ENCODE measurements around the gene HLA-A. TPM values are rescaled to one million over a fixed set of nuclear protein-coding genes. Genes with fewer than 3 reads are reported as not detected.

HLA-A gene
- polyA plus RNA-seq, 4 donors, result 116 to 202 (median 172) TPM

DNA sequence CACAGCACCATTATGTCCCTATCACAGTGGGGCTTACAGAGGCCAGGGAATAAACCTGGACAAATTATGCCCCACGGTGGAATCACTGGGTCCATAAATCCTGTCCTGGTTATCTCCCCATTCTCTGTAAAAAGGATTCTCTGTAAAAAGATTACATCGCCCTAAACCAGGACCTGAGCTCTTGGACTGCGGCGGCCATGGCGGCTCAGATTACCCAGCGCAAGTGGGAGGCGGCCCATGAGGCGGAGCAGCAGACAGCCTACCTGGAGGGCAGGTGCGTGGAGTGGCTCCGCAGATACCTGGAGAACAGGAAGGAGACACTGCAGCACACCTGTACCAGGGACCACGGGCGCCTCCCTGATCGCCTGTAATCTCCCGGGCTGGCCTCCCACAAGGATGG, 8.4 kb upstream of the HLA-A start:
- no peak for DNase-seq (ENCODE audit: low read depth in 4 of 4, low spot score in 3 of 4)

DNA sequence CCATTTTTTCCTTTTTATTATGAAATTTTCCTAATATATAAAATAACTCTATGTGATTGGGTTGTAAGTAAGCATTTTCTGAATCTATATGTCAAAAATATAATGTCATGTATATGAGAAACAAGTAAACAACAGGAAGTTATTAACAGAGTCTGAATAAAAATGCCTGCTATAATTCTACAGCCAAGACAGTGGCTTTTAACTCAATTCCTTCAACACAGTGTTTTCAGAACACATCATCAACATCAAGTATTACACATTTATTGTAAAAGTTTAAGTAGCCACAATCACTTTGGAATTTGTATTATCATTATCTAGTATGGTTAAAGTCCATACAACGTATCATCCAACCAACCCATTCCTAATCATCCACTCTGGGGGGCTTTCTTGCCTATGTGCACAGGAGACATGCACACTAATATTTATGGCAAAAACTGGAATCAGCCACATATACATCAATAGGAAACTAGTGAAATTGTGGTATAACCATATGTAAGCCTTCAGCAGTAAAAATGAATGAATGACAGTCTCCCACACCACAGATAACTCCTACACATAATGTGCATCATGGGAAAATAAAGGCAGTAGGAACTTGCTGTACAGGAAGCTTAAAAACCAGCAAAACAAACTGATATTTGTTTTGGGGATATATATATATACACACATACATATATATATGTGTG, 6.9 kb upstream of the HLA-A start:
- DNase-seq (ENCODE audit: low read depth in 4 of 4, low spot score in 3 of 4), result no peak

DNA sequence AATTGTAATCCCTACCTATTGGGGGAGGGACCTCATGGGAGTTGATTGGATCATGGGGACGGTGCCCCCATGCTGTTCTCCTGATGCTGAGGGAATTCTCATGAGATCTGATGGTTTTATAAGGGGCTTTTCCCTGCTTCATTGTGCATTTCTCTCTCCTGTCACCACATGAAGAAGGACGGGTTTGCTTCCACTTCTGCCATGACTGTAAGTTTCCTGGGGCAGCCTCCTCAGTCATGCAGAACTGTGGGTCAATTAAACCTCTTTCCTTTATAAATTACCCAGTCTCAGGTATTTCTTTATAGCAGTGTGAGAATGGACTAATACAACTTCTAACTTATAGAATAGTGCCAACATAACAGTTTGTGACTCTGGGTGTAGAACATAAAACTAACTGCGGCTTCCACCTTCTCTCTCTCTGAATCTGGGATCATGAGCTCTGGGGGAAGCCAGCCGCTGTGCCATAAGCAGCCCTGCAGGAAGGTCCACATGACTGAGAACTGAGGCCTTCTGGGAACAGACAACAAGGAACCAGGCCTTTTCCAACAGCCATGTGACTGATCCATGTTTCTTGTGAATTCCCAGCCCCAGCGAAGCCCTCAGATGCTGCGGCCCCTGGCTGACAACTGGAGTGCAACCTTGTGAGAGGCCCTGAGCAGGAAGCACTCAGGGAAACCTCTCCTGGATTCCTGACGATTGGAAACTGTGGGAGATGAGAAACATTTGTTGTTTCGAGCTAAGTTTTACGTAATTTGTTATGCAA, 3.4 kb upstream of the HLA-A start:
- DNase-seq (ENCODE audit: low read depth in 4 of 4, low spot score in 3 of 4), result no peak

GRCh38 chr6:29941016-29941415, 1.3 kb upstream of the HLA-A start:
- no peak for DNase-seq (ENCODE audit: low read depth in 4 of 4, low spot score in 3 of 4)

DNA sequence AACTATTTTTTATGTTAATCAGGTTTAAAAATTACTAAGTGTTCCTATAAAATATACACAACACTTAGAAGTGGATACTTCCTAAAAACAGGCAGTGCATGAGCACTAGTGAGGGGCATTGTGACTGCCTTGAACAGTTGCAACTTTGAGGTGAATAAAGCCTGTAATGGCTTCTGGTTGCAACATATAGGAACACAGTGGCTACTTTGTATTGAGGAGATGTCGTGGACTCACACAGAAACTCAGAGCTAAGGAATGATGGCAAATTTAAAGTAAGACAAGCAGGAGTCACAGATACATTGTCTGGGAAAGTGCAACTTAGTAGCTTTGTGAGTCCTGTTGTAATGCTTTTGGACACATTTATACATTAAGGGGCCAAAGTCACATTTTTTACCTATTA, 861 bp upstream of the HLA-A start:
- no peak for DNase-seq (ENCODE audit: low read depth in 4 of 4, low spot score in 3 of 4)

GRCh38 chr6:29941916-29942274, 437 bp upstream of the HLA-A start:
- DNase-seq (ENCODE audit: low read depth in 4 of 4, low spot score in 3 of 4), result no peak

DNA sequence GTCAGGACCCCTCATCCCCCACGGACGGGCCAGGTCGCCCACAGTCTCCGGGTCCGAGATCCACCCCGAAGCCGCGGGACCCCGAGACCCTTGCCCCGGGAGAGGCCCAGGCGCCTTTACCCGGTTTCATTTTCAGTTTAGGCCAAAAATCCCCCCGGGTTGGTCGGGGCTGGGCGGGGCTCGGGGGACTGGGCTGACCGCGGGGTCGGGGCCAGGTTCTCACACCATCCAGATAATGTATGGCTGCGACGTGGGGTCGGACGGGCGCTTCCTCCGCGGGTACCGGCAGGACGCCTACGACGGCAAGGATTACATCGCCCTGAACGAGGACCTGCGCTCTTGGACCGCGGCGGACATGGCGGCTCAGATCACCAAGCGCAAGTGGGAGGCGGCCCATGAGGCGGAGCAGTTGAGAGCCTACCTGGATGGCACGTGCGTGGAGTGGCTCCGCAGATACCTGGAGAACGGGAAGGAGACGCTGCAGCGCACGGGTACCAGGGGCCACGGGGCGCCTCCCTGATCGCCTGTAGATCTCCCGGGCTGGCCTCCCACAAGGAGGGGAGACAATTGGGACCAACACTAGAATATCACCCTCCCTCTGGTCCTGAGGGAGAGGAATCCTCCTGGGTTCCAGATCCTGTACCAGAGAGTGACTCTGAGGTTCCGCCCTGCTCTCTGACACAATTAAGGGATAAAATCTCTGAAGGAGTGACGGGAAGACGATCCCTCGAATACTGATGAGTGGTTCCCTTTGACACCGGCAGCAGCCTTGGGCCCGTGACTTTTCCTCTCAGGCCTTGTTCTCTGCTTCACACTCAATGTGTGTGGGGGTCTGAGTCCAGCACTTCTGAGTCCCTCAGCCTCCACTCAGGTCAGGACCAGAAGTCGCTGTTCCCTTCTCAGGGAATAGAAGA, 978 bp downstream of the HLA-A start:
- no peak for DNase-seq (ENCODE audit: low read depth in 4 of 4, low spot score in 3 of 4)

DNA sequence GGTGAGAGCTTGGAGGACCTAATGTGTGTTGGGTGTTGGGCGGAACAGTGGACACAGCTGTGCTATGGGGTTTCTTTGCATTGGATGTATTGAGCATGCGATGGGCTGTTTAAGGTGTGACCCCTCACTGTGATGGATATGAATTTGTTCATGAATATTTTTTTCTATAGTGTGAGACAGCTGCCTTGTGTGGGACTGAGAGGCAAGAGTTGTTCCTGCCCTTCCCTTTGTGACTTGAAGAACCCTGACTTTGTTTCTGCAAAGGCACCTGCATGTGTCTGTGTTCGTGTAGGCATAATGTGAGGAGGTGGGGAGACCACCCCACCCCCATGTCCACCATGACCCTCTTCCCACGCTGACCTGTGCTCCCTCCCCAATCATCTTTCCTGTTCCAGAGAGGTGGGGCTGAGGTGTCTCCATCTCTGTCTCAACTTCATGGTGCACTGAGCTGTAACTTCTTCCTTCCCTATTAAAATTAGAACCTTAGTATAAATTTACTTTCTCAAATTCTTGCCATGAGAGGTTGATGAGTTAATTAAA, 3.0 kb downstream of the HLA-A start:
- DNase-seq (ENCODE audit: low read depth in 4 of 4, low spot score in 3 of 4), result no peak

DNA sequence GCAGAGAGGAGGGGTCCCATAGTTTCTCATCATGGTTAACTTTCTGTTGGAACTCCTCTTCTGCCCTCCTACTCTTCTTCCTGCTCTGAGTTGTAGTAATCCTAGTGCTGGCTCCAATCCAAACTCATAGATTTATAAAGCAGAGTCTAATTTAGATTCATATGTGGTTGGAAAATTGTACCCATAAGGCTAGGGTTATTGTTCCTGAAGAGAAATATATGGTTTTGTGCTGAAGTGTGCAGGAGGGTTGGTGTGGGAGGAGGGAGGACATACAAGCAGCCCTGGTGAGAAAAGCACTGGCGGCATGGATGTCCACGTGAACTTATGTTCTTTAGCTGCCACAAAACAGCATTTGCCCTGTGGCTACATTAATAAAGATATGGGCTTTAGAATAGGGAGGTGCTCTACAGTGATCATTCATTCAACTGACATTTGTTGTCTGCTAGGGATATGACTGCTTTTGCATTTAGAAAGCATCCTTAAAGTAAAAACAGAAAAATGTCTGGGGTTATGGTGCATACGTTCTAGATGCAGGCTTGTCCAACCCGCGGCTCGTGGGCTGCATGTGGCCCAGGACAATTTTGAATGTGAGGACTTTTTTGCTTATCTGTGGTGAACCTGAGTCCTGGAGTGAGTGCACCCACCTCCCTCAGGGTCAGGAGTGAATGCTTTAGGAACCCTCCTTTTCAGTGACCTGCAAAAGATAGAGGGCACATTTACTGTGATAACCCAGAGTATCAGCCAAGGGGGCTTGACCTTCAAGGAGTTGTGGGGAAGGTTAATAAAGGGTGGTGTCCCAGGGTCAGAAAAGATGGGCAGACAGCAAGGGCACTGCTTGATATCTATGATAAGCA, 4.1 kb downstream of the HLA-A start:
- DNase-seq (ENCODE audit: low read depth in 4 of 4, low spot score in 3 of 4), result no peak

DNA sequence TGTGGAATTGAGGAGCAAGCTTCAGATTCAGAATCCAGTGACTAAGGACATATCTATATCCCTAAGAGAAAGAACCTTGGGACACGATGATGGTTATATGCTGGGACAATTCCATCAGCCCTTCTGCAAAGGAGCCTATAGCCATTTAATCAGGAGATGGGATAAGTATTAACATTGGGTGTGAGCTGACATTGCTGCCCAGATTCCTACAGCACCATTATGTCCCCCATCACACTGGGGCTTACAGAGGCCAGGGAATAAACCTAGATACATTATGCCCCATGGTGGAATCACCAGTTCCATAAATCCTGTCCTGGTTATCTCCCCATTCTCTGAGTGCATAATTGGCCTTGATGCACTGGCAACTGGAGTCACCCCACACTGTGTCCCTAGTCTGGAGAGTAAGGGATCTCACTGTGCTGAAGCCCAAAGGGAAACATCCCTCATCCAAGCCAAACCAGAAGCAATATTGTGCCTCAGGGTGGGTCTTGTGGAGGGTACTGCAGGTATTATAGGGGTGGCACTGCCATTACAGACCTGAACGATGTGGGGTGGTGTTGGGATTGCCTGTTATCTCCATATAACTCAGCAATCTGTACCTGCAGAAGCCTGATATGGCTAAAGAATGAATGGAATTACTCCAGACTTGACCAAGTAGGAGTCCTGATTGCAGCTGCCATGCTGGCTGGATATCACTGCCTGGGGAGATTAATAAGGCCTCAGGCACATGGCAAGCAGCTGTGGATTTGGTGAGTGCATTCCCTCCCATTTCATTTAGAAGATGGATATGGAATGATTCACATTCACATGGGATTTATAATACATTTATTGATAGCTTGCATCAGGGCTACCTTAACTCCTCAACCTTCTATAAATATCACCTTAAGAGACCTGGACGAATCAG, 5.0 kb downstream of the HLA-A start:
- no peak for DNase-seq (ENCODE audit: low read depth in 4 of 4, low spot score in 3 of 4)

DNA sequence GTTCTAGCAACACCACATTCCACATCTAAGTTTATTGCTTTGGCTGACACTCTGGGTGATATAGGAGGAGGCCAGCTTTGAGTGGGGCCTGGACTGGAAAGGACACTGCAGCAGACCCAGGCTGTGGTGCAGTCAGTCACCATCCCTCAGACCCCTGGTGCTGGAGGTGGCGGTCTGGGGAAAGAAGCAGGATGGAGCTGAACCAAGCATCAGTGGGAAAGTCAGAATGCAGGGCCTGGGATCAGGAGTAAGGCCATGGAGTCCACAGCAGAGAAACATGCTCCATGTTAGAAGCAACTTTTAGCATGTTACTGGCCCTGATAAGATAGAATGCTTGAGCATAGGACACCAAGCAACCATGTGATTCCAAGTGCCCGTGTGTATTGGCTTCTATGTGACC, 5.9 kb downstream of the HLA-A start:
- DNase-seq (ENCODE audit: low read depth in 4 of 4, low spot score in 3 of 4), result no peak

- DNase-seq (ENCODE audit: low read depth in 4 of 4, low spot score in 3 of 4), result no peak
Observed at GRCh38 chr6:29949934-29950333, 7.6 kb downstream of the HLA-A start.

GRCh38 chr6:29951882-29952281, 9.6 kb downstream of the HLA-A start:
- DNase-seq (ENCODE audit: low read depth in 4 of 4, low spot score in 3 of 4), result no peak

DNA sequence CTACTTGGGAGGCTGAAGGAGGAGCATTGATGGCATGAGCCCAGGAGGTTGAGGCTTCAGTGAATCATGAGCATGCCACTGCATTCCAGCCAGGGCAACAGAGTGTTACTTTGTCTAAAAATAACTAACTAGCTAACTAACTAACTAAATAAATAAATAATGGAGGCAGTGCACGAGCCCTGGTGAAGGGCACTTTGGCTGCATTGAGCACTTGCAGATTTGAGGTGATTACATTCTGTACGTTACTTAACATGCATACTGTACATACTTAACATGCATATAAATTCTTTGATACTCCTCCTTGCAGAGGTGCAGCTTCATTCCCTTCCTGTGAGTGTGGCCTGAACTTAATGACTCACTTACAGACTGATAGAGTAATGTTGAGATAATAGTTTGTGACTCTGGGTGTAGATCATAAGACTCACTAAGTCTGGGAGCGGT, 10.7 kb downstream of the HLA-A start:
- no peak for DNase-seq (ENCODE audit: low read depth in 4 of 4, low spot score in 3 of 4)

GRCh38 chr6:29953686-29954085, 11.4 kb downstream of the HLA-A start:
- no peak for DNase-seq (ENCODE audit: low read depth in 4 of 4, low spot score in 3 of 4)

GRCh38 chr6:29954272-29954671, 11.9 kb downstream of the HLA-A start:
- DNase-seq (ENCODE audit: low read depth in 4 of 4, low spot score in 3 of 4), result no peak

DNA sequence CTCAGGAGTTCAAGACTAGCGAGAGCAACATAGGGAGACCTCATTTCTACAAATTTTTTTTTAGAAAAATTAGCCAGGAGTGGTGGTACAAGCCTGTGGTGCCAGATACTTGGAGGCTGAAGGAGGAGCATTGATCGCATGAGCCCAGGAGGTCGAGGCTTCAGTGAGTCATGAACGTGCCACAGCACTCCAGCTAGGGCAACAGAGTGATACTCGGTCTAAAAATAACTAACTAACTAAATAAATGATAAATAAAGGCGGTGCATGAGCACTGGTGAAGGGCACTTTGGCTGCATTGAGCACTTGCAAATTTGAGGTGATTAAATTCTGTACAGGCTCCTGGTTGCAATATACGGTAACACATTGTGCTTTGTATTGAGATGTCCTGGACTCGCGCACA, 13.5 kb downstream of the HLA-A start:
- DNase-seq (ENCODE audit: low read depth in 4 of 4, low spot score in 3 of 4), result no peak

GRCh38 chr6:29956518-29956917, 14.2 kb downstream of the HLA-A start:
- no peak for DNase-seq (ENCODE audit: low read depth in 4 of 4, low spot score in 3 of 4)

DNA sequence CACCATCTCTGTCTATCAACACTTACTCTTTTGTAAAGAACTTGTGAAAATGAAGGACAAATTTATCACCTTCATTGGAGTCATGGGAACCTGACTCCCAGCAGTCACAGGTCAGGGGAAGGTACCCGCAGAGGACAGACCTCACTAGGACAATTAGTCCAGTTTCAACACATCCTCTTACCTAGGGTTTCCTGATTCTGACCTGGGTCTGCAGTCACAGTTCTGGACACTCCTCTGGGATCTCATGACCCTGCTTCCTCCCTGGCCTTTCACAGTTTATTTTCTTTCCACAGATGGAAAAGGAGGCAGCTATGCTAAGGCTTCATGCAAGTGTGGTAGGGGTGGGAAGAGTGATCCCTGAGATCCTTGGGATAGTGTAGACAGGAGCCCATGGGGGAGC, 15.7 kb downstream of the HLA-A start:
- DNase-seq (ENCODE audit: low read depth in 4 of 4, low spot score in 3 of 4), result no peak

Measured in left renal pelvis (tissue), 4 donors.